HUES64 (cell line): ENCODE measurements around the gene DAPK2.

ENCODE experiments used
- H3K27ac ChIP-seq: 2 replicates; pipeline ENCODE4 v1.7.0; 2013; ENCODE audit warnings: low read depth, low read length, inconsistent platforms
- H3K27me3 ChIP-seq: 2 replicates; pipeline ENCODE4 v1.6.1; 2013; ENCODE audit warnings: mild to moderate bottlenecking, low read length; ENCODE audit not compliant: insufficient read depth
- H3K36me3 ChIP-seq: 2 replicates; pipeline ENCODE4 v1.6.1; 2013; ENCODE audit warnings: mild to moderate bottlenecking, low read length; ENCODE audit not compliant: insufficient read depth
- H3K4me1 ChIP-seq: 2 replicates; pipeline ENCODE4 v1.6.1; 2013; ENCODE audit warnings: mild to moderate bottlenecking, low read length, moderate library complexity; ENCODE audit not compliant: insufficient read depth
- H3K4me3 ChIP-seq: 2 replicates; pipeline ENCODE4 v1.5.1; 2013; ENCODE audit warnings: mild to moderate bottlenecking, low read length, moderate library complexity
- H3K9ac ChIP-seq: 2 replicates; pipeline ENCODE4 v1.6.1; 2013; ENCODE audit warnings: mild to moderate bottlenecking, low read depth, low read length
- H3K9me3 ChIP-seq: 2 replicates; pipeline ENCODE4 v1.6.1; 2013; ENCODE audit warnings: low read depth, low read length; ENCODE audit not compliant: insufficient read depth
- WGBS: fragments of 150-250, 120-280 bp; methylation state at CpG from one replicate; pipeline ENCODE4 v1.1.7; 2013; ENCODE audit warnings: missing lambda C conversion rate; 5-methylcytosine and 5-hydroxymethylcytosine counted together

DAPK2 gene

GRCh38 chr15:64004587-64004986 is 41.7 kb downstream of the DAPK2 start:
- H3K9me3 ChIP-seq = no peaks in the 10 kb centered on the region
- no peak overlapping the region for H3K4me3 ChIP-seq
- H3K9ac ChIP-seq = no peak overlapping the region
- 68% methylated on average over 5 of the region's 5 CpGs for WGBS
- H3K36me3 ChIP-seq = no peaks in the 10 kb centered on the region
- 0 out of 2 replicates have a peak, but pooled peaks cover 8% of the 10 kb centered on the region for H3K4me1 ChIP-seq
- H3K27ac ChIP-seq = no peak overlapping the region
- no peaks in the 10 kb centered on the region for H3K27me3 ChIP-seq

DNA sequence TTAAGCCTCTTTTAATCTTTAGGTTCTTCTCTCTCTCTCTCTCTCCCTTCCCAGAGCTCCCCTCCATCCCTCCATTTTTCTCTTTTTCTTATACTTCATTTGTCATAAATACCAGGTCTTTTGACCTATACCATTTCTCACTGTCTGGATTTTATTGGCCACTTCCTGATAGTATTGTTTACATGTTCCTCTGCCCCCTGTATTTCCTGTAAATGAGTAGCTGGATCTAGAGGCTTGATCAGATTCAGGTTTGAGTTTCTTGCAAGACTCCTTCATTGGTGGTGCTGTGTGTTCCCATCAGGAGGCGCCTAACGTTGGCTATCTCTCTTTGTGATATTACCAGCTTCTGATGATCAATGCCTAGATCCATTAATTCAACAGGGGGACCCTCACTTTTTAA is 42.2 kb downstream of the DAPK2 start:
- Histone ChIP-seq H3K27me3 (no peaks in the 10 kb centered on the region), H3K9me3 (no peaks in the 10 kb centered on the region), H3K36me3 (no peaks in the 10 kb centered on the region), H3K4me1 (0 out of 2 replicates have a peak, but pooled peaks cover 8% of the 10 kb centered on the region), H3K4me3 (no peak overlapping the region), H3K9ac (no peak overlapping the region), H3K27ac (no peak overlapping the region)
- 86% methylated on average over 2 of the region's 2 CpGs for WGBS

DNA sequence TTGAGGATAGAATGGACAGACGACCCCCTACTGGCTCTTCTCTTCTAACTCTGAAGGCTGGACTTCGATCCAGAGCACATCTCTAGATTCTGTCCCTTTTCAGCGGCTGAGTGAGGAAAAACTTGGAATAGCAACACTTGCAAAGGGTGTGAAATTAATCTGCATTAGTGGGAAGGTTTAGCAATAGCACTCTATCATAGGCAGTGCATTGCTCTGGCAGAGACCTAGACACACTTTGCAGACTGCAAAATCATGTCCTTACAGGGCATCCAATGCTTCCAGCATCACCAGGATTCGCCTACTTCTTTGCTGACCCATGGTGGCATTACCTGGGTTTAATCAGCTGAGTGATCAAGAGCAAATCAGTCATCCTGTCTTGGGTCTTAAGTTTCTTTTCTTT is 43.1 kb downstream of the DAPK2 start:
- Histone ChIP-seq H3K9me3 (no peaks in the 10 kb centered on the region), H3K27me3 (no peaks in the 10 kb centered on the region), H3K36me3 (no peaks in the 10 kb centered on the region), H3K9ac (no peak overlapping the region), H3K4me3 (no peak overlapping the region), H3K27ac (no peak overlapping the region), H3K4me1 (0 out of 2 replicates have a peak, but pooled peaks cover 8% of the 10 kb centered on the region)
- WGBS = 92% methylated on average over 4 of the region's 4 CpGs

- Histone ChIP-seq H3K4me3 (no peak overlapping the region), H3K36me3 (no peaks in the 10 kb centered on the region)
These were observed 45.1 kb downstream of the DAPK2 start for GRCh38 chr15:64001148-64001547.

DNA sequence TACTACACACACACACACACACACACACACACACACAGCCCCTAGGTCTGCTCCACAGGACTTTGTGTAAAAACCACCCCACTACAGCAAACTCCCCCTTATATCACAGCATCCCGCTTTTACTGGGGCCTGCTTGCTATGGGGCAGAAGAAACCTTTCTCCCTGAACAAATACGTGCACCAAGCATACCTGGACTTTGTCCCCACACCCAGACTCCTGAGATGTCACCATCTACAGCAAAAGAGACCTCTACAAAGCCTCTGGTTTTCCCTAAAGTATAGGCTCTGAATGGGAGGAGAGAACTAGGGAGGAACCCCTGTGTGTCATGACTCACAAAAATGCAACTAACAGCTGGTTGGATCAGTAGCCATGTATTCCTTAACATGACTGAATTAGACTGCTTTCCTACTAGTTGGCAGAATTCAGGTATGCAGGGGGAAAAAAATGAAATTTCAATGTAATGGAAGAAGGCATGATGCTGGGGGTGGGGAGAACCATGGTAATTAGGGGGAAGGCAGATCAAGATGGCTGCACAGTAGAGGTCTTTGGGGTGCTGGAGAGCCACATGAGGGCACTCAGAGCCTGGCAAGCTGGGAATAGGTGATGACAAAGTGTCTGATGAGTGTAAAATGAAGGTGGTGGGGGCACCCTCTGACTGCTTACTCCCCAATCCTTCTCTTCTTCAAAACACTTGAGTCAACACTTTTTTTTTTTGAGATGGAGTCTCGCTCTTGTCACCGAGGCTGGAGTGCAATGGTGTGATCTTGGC is 45.9 kb downstream of the DAPK2 start:
- 97% methylated on average over 4 of the region's 4 CpGs for WGBS

More at GRCh38 chr15:64001148-64001547, 45.1 kb downstream of the DAPK2 start:
- H3K4me1 ChIP-seq = 0 out of 2 replicates have a peak, but pooled peaks cover 8% of the 10 kb centered on the region
- no peaks in the 10 kb centered on the region for H3K9me3 ChIP-seq
- H3K27ac ChIP-seq = no peak overlapping the region
- H3K27me3 ChIP-seq = no peaks in the 10 kb centered on the region
- H3K9ac ChIP-seq = no peak overlapping the region
- WGBS = 91% methylated on average over 5 of the region's 5 CpGs

DNA sequence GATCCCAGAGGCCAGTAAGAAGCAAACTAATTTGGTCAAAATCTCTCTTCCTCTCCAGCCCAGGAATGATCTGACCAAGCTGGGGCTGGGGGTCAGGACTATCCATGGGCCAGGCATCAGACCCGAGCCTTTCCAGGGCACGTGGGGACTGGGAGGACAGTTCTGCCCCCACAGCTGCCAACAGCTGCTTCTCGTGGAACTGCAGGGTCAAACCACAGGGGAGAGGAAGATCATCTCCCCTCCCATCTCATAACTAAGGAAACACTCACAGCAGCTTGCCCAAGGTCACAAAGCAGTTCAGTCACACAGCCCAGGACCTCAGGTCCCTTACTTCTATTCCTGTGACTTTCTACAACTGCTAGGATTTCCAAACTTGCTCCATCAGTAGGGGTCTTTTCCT is 47.1 kb downstream of the DAPK2 start:
- no peak overlapping the region for H3K4me3 ChIP-seq
- no peaks in the 10 kb centered on the region for H3K27me3 ChIP-seq
- H3K27ac ChIP-seq = no peak overlapping the region
- no peaks in the 10 kb centered on the region for H3K36me3 ChIP-seq
- no peaks in the 10 kb centered on the region for H3K4me1 ChIP-seq
- 60% methylated on average over 3 of the region's 3 CpGs for WGBS
- no peaks in the 10 kb centered on the region for H3K9me3 ChIP-seq
- no peak overlapping the region for H3K9ac ChIP-seq

More for the DNA sequence above, 45.9 kb downstream of the DAPK2 start:
- Histone ChIP-seq H3K36me3 (no peaks in the 10 kb centered on the region), H3K4me1 (0 out of 2 replicates have a peak, but pooled peaks cover 8% of the 10 kb centered on the region), H3K4me3 (no peak overlapping the region), H3K9me3 (no peaks in the 10 kb centered on the region), H3K27me3 (no peaks in the 10 kb centered on the region), H3K9ac (no peak overlapping the region), H3K27ac (no peak overlapping the region)

- 84% methylated on average over 8 of the region's 8 CpGs for WGBS
These were observed 47.8 kb downstream of the DAPK2 start for GRCh38 chr15:63998489-63998888.

DNA sequence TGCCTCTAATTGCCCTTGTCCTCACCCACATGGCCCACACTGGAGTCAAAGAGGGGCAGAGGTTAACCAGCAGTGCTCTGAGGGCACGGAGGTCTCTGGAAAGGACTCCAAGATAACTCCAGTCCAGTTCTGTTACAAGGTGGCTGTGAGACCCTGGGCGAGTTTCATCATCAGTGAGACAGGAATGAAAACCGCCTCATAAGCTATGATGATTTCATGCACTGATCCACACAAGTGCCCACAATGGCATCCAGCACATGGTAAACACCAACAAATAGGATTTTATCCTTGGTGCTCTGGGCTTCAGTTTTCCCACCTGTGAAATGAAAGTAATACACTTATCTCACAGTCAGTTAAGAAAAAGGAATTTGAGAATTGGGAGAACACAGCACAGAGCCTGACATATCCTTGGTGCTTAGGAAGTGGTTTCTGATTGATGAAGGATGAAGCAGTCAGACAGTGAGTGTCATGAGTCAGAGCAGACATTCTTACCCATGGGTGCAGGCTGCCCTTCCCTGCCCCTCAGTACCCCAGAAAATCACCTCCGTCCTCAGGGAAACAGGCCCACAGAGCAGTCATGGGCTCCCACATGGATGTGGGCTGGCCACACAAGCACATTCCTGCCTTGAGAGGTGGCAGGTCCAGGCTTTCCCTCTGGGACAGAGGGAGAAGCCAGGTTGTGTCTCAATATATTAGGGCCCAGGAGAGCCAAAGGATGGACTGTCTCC is 48.4 kb downstream of the DAPK2 start:
- no peak overlapping the region for H3K27ac ChIP-seq
- no peaks in the 10 kb centered on the region for H3K4me1 ChIP-seq

More at GRCh38 chr15:63998489-63998888, 47.8 kb downstream of the DAPK2 start:
- Histone ChIP-seq H3K27ac (no peak overlapping the region), H3K9ac (no peak overlapping the region), H3K9me3 (no peaks in the 10 kb centered on the region), H3K4me3 (no peak overlapping the region), H3K27me3 (no peaks in the 10 kb centered on the region), H3K4me1 (no peaks in the 10 kb centered on the region), H3K36me3 (no peaks in the 10 kb centered on the region)

GRCh38 chr15:63996794-63997357 is 49.4 kb downstream of the DAPK2 start:
- Histone ChIP-seq H3K9ac (no peak overlapping the region), H3K4me3 (no peak overlapping the region), H3K4me1 (no peaks in the 10 kb centered on the region), H3K27ac (no peak overlapping the region), H3K27me3 (no peaks in the 10 kb centered on the region), H3K36me3 (no peaks in the 10 kb centered on the region), H3K9me3 (no peaks in the 10 kb centered on the region)
- 93% methylated on average over 4 of the region's 4 CpGs for WGBS

More for the DNA sequence above, 48.4 kb downstream of the DAPK2 start:
- Histone ChIP-seq H3K36me3 (no peaks in the 10 kb centered on the region), H3K9ac (no peak overlapping the region), H3K27me3 (no peaks in the 10 kb centered on the region), H3K9me3 (no peaks in the 10 kb centered on the region), H3K4me3 (no peak overlapping the region)
- WGBS = 94% methylated on average over 4 of the region's 4 CpGs

DNA sequence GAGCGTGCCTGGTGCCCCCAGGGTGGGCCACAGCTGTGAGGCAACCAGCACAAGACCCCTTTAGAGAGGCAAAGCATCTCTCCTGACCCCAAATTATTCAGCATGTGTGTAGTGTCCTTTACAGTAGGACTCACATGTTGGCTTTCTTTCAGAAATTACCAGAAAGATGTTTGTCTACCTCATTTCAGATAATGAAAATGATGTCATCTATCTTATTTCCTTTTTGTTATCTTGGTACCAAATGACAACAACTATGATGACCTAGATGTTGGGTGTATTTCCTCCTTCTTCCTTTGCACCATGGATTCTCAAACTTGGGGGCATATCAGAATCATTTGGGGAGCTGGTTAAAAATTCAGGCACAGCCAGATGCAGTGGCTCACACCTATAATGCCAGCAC is 50.5 kb downstream of the DAPK2 start:
- no peaks in the 10 kb centered on the region for H3K4me1 ChIP-seq
- H3K36me3 ChIP-seq = no peaks in the 10 kb centered on the region
- H3K4me3 ChIP-seq = no peak overlapping the region
- H3K9ac ChIP-seq = no peak overlapping the region
- no peaks in the 10 kb centered on the region for H3K27me3 ChIP-seq
- no peak overlapping the region for H3K27ac ChIP-seq
- 100% methylated on average over 1 of the region's 1 CpG for WGBS
- no peaks in the 10 kb centered on the region for H3K9me3 ChIP-seq

- H3K4me3 ChIP-seq = no peak overlapping the region
- no peak overlapping the region for H3K9ac ChIP-seq
- H3K9me3 ChIP-seq = no peaks in the 10 kb centered on the region
- WGBS = 85% methylated on average over 4 of the region's 4 CpGs
- no peak overlapping the region for H3K27ac ChIP-seq
- H3K4me1 ChIP-seq = no peaks in the 10 kb centered on the region
- no peaks in the 10 kb centered on the region for H3K36me3 ChIP-seq
- no peaks in the 10 kb centered on the region for H3K27me3 ChIP-seq
These were observed 52.1 kb downstream of the DAPK2 start for GRCh38 chr15:63994073-63994600.
